WTC11 (cell line): ENCODE data around the gene MICAL1. TPM values are rescaled to one million over a fixed set of nuclear protein-coding genes. Genes with fewer than 3 reads are reported as not detected.
A peak's percentile ranks its signal among the peaks of the same experiment; 100 is the strongest.
"Not testable (repeated sequence)": the region's sequence is repeated elsewhere in the genome, so short reads cannot be mapped to it uniquely, and the experiment has no call there.

Source experiments
- ATAC-seq: fragments of 200-7000 bp; cut with Tn5 transposase; 2 replicates; pipeline ENCODE4 v1.10.0; 2021; ENCODE audit warnings: mild to moderate bottlenecking, moderate library complexity
- CTCF ChIA-PET: fragments of 300-600 bp; sonication (Branson Sonifier 250); formaldehyde crosslinking; loops from one replicate; lab custom pipeline; 2021; ENCODE audit warnings: antibody characterized with exemption; lab: Charles Lee
- POLR2A ChIA-PET: fragments of 350-600 bp; sonication (Branson Sonifier 250); formaldehyde crosslinking; loops from one replicate; lab custom pipeline; 2021; ENCODE audit warnings: antibody characterized with exemption; lab: Charles Lee
- DNase-seq: peaks from one replicate; pipeline ENCODE4 v3.0.0; 2021; ENCODE audit warnings: low spot score
- H3K27ac Mint-ChIP-seq: 2 replicates; pipeline ENCODE4 v1.8.0; 2021; ENCODE audit warnings: mixed read lengths
- H3K27me3 Mint-ChIP-seq: 2 replicates; pipeline ENCODE4 v1.8.0; 2021; ENCODE audit warnings: low read depth, mild to moderate bottlenecking, moderate library complexity, mixed read lengths
- H3K36me3 Mint-ChIP-seq: 2 replicates; pipeline ENCODE4 v1.8.0; 2021; ENCODE audit warnings: mixed read lengths
- H3K4me1 Mint-ChIP-seq: 2 replicates; pipeline ENCODE4 v1.8.0; 2022; ENCODE audit warnings: mixed read lengths
- H3K4me3 Mint-ChIP-seq: 2 replicates; pipeline ENCODE4 v1.8.0; 2021; ENCODE audit warnings: mild to moderate bottlenecking, moderate library complexity, mixed read lengths
- H3K9me3 Mint-ChIP-seq: 2 replicates; pipeline ENCODE4 v1.8.0; 2021; ENCODE audit warnings: mixed read lengths
- AR ChIP-seq: fragments of 250-450 bp; sonication (Bioruptor Pico); IDR thresholded peaks from 2 replicates; pipeline ENCODE4 v1.9.0; 2021; ENCODE audit warnings: mild to moderate bottlenecking
- CREM ChIP-seq: sonication (generic); formaldehyde crosslinking; IDR thresholded peaks from 2 replicates; pipeline ENCODE4 v1.8.1; 2022; ENCODE audit warnings: mild to moderate bottlenecking, missing genetic modification reagents, moderate library complexity
- ERG ChIP-seq: fragments of 250-450 bp; sonication (Bioruptor Pico); IDR thresholded peaks from 2 replicates; pipeline ENCODE4 v1.8.0; 2021; ENCODE audit warnings: mild to moderate bottlenecking
- FOXJ3 ChIP-seq: sonication (generic); formaldehyde crosslinking; IDR thresholded peaks from 2 replicates; pipeline ENCODE4 v1.9.0; 2021; ENCODE audit warnings: missing genetic modification reagents, mild to moderate bottlenecking, borderline replicate concordance
- GTF2I ChIP-seq: fragments of 250-450 bp; sonication (Bioruptor Pico); conservative IDR thresholded peaks from 2 replicates; pipeline ENCODE4 v1.4.0; 2021; ENCODE audit warnings: mild to moderate bottlenecking
- MLX ChIP-seq: sonication (generic); formaldehyde crosslinking; IDR thresholded peaks from 2 replicates; pipeline ENCODE4 v1.8.1; 2023; ENCODE audit warnings: mild to moderate bottlenecking, missing genetic modification reagents, moderate library complexity
- NFYB ChIP-seq: sonication (generic); formaldehyde crosslinking; conservative IDR thresholded peaks from 2 replicates; pipeline ENCODE4 v1.8.0; 2022; ENCODE audit warnings: low read depth, missing genetic modification reagents
- NR2C2 ChIP-seq: sonication (generic); formaldehyde crosslinking; IDR thresholded peaks from 2 replicates; pipeline ENCODE4 v1.8.0; 2022; ENCODE audit warnings: mild to moderate bottlenecking, missing genetic modification reagents
- TP53 ChIP-seq: sonication (generic); formaldehyde crosslinking; IDR thresholded peaks from 2 replicates; pipeline ENCODE4 v1.8.1; 2023; ENCODE audit warnings: mild to moderate bottlenecking, missing genetic modification reagents
- USF1 ChIP-seq: sonication (generic); formaldehyde crosslinking; IDR thresholded peaks from 2 replicates; pipeline ENCODE4 v1.8.0; 2022; ENCODE audit warnings: mild to moderate bottlenecking, missing genetic modification reagents
- ZBTB43 ChIP-seq: sonication (generic); formaldehyde crosslinking; IDR thresholded peaks from 2 replicates; pipeline ENCODE4 v1.8.1; 2023; ENCODE audit warnings: mild to moderate bottlenecking, missing genetic modification reagents
- ZMAT4 ChIP-seq: fragments of 250-450 bp; sonication (Bioruptor Pico); IDR thresholded peaks from 2 replicates; pipeline ENCODE4 v1.9.0; 2021; ENCODE audit warnings: mild to moderate bottlenecking
- ZNF121 ChIP-seq: sonication (generic); formaldehyde crosslinking; IDR thresholded peaks from 2 replicates; pipeline ENCODE4 v1.8.0; 2023; ENCODE audit warnings: missing genetic modification reagents
- ZNF423 ChIP-seq: fragments of 250-450 bp; sonication (Bioruptor Pico); IDR thresholded peaks from 2 replicates; pipeline ENCODE4 v2.1.2; 2022; ENCODE audit warnings: mild to moderate bottlenecking, moderate library complexity
- ZNF671 ChIP-seq: fragments of 250-450 bp; sonication (Bioruptor Pico); IDR thresholded peaks from 2 replicates; pipeline ENCODE4 v1.8.0; 2021; ENCODE audit warnings: mild to moderate bottlenecking
- total RNA-seq: library from RNA; stranded (reverse); gene quantifications from 3 replicates; pipeline ENCODE4 v1.2.3, GENCODE V29; 2021

MICAL1 gene
- total RNA-seq, 1 experiment from 2014 or later: 57.4 TPM

GRCh38 chr6:109461733-109462526 is 6.4 kb upstream of the MICAL1 start (continued):
- no peak for TF ChIP-seq AR (CRISPR knock-in tag)

GRCh38 chr6:109461205-109461604 is 5.6 kb upstream of the MICAL1 start:
- H3K4me3 Mint-ChIP-seq, ATAC-seq, DNase-seq, H3K27ac Mint-ChIP-seq, H3K27me3 Mint-ChIP-seq, POLR2A ChIA-PET, H3K9me3 Mint-ChIP-seq, CTCF ChIA-PET: not testable (repeated sequence)
- Mint-ChIP-seq H3K36me3 (peaks cover 48% of the 10 kb centered on the region), H3K4me1 (peaks cover 29% of the 10 kb centered on the region)
- TF ChIP-seq GTF2I (CRISPR knock-in tag): peak; percentile 80
- peak; percentile 53; the same call in 1 of the 2 replicates for TF ChIP-seq ZNF121 (CRISPR knock-in tag)

- TF ChIP-seq FOXJ3 (CRISPR knock-in tag): no peak
- no peak for DNase-seq
- Mint-ChIP-seq H3K36me3 (peaks cover 39% of the 10 kb centered on the region), H3K27ac (no peak overlapping the region), H3K27me3 (no peaks in the 10 kb centered on the region), H3K9me3 (peaks cover 7% of the 10 kb centered on the region), H3K4me3 (no peak overlapping the region), H3K4me1 (peaks cover 30% of the 10 kb centered on the region)
- ATAC-seq: no peak
- ChIA-PET POLR2A (no interaction called here), CTCF (interaction anchor here (0.6 to 1.2 kb wide), 6 partner anchors 8 to 1051 kb away, joined by 3 to 8 read pairs (median 3); partner anchors contain the start of genes PPIL6 and SMPD2)
Observed at GRCh38 chr6:109460161-109460829, 4.7 kb upstream of the MICAL1 start.

- Mint-ChIP-seq H3K4me1 (peaks cover 37% of the 10 kb centered on the region), H3K4me3 (no peak overlapping the region), H3K9me3 (peaks cover 7% of the 10 kb centered on the region), H3K27ac (no peak overlapping the region; the same call in 1 of the 2 replicates), H3K27me3 (no peaks in the 10 kb centered on the region; the same call in 1 of the 2 replicates), H3K36me3 (peaks cover 28% of the 10 kb centered on the region)
- DNase-seq (no peak), ATAC-seq (no peak)
- no peak for TF ChIP-seq NFYB
- TF ChIP-seq ZNF121 (CRISPR knock-in tag): no peak
- TF ChIP-seq ZNF423 (CRISPR knock-in tag): peak; percentile 11; the same call in 1 of the 2 replicates
- POLR2A ChIA-PET: no interaction called here
- CTCF ChIA-PET: no interaction called here
Observed at GRCh38 chr6:109458774-109459531, 3.4 kb upstream of the MICAL1 start.

- ATAC-seq (no peak), DNase-seq (no peak)
- no peaks in the 10 kb centered on the region; the same call in 1 of the 2 replicates for H3K27me3 Mint-ChIP-seq
- ChIA-PET CTCF (interaction anchor here (1.0 to 2.6 kb wide), 2 partner anchors 16 to 74 kb away, joined by 5 to 24 read pairs; partner anchors contain the start of genes PPIL6 and SMPD2), POLR2A (interaction anchor here (0.6 to 0.7 kb wide), 2 partner anchors 21 to 380 kb away, joined by 3 read pairs; no protein-coding TSS in a partner anchor)
- H3K27ac Mint-ChIP-seq: no peak overlapping the region
- H3K4me3 Mint-ChIP-seq: 0 out of 2 replicates have a peak overlapping the region, but pooled peaks have one; percentile 1
- peaks cover 17% of the 10 kb centered on the region for H3K36me3 Mint-ChIP-seq
- peaks cover 7% of the 10 kb centered on the region for H3K9me3 Mint-ChIP-seq
- peaks cover 44% of the 10 kb centered on the region for H3K4me1 Mint-ChIP-seq
- no peak for TF ChIP-seq ZBTB43 (CRISPR knock-in tag)
- no peak for TF ChIP-seq MLX (CRISPR knock-in tag)
- no peak for TF ChIP-seq ZMAT4
- TF ChIP-seq NR2C2: no peak
- no peak for TF ChIP-seq CREM (CRISPR knock-in tag)
- no peak for TF ChIP-seq USF1 (CRISPR knock-in tag)
- TF ChIP-seq ZNF671: no peak
- no peak for TF ChIP-seq ERG (CRISPR knock-in tag)
- TF ChIP-seq TP53 (CRISPR knock-in tag): no peak
Observed at GRCh38 chr6:109457562-109457996, 2.0 kb upstream of the MICAL1 start.
